ENCODE data around the gene CPEB3. TPM values are rescaled to one million over a fixed set of nuclear protein-coding genes. Genes with fewer than 3 reads are reported as not detected.

The CPEB3 gene
- total and polyA plus RNA-seq, 10 donors: 1.0 to 10.1 (median 7.3) TPM

DNA sequence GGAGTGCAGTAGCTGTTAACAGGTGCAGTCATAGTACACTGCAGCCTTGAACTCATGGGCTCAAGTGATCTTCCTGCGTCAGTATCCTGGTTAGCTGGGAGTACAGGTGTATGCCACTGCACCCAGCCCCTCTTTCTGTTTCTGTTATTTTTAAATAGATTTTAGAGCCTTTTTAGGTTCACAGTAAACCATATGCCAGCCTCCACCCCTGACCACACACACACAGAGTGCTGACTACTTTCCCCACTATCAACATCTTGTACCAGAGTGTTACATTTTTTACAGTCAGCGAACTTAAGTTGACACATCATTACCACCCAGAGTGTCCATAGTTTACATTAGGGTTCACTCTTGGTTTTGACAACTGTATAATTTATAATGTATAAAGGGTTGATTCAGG, 32.2 kb upstream of the CPEB3 start:
- no peak for TF ChIP-seq POLR2AphosphoS5 (IDR thresholded peaks at IDR 0.05)
- TF ChIP-seq, protein P1, sequence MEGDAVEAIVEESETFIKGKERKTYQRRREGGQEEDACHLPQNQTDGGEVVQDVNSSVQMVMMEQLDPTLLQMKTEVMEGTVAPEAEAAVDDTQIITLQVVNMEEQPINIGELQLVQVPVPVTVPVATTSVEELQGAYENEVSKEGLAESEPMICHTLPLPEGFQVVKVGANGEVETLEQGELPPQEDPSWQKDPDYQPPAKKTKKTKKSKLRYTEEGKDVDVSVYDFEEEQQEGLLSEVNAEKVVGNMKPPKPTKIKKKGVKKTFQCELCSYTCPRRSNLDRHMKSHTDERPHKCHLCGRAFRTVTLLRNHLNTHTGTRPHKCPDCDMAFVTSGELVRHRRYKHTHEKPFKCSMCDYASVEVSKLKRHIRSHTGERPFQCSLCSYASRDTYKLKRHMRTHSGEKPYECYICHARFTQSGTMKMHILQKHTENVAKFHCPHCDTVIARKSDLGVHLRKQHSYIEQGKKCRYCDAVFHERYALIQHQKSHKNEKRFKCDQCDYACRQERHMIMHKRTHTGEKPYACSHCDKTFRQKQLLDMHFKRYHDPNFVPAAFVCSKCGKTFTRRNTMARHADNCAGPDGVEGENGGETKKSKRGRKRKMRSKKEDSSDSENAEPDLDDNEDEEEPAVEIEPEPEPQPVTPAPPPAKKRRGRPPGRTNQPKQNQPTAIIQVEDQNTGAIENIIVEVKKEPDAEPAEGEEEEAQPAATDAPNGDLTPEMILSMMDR (IDR thresholded peaks at IDR 0.05 in 8 of 11, conservative IDR thresholded peaks at IDR 0.05 in 3 of 11): no peak
- no peak for TF ChIP-seq POLR2A (IDR thresholded peaks at IDR 0.05)
- H3K9me3 ChIP-seq: no peaks in the 10 kb centered on the region
- H3K27me3 ChIP-seq (replicated peaks in 1 of 7): no peaks in the 10 kb centered on the region
- DNase-seq: no peak
- H3K4me1 ChIP-seq: peaks cover 0 to 16% (median 5%) of the 10 kb centered on the region in 6 donors
- no peak overlapping the region for H3K4me3 ChIP-seq
- 91 to 96% (median 94%) methylated on average over 2 of the region's 2 CpGs for WGBS, 5 donors
- no peak overlapping the region for H3K27ac ChIP-seq
- intact Hi-C loops (cut with DNase I; ENCODE audit: low total_unique reads): no loop called here
- H3K36me3 ChIP-seq: peaks cover 0 to 34% (median 4%) of the 10 kb centered on the region in 6 donors

GRCh38 chr10:92316610-92317009, 25.7 kb upstream of the CPEB3 start:
- TF ChIP-seq, protein P1 (IDR thresholded peaks at IDR 0.05 in 8 of 11, conservative IDR thresholded peaks at IDR 0.05 in 3 of 11): no peak
- no peak for TF ChIP-seq POLR2A (IDR thresholded peaks at IDR 0.05)
- TF ChIP-seq POLR2AphosphoS5 (IDR thresholded peaks at IDR 0.05): no peak
- DNase-seq: no peak
- Histone ChIP-seq H3K27me3 (replicated peaks in 1 of 7) (no peaks in the 10 kb centered on the region), H3K4me3 (no peak overlapping the region), H3K9me3 (no peaks in the 10 kb centered on the region), H3K36me3 (peaks cover 0 to 67% (median 15%) of the 10 kb centered on the region in 6 donors), H3K4me1 (no peaks in the 10 kb centered on the region), H3K27ac (no peak overlapping the region)
- intact Hi-C loops (cut with DNase I; ENCODE audit: low total_unique reads): no loop called here
- WGBS, 5 donors: 83 to 93% (median 92%) methylated on average over 2 of the region's 2 CpGs

DNA sequence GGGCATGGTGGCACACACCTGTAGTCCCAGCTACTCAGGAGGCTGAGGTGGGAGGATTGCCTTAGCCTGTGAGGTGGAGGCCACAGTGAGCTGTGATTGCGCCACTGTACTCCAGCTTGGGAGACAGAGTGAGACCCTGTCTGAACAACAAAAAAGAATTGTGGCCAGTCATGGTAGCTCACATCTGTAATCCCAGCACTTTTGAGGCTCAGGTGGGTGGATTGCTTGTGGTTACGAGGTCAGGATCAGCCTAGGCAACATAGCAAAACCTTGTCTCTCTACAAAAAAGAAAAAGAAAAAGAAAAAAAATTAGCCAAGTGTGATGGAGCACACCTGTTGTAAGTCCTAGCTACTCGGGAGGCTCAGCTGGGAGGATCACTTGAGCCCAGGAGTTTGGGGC, 22.9 kb upstream of the CPEB3 start:
- 93 to 99% (median 95%) methylated on average over 3 of the region's 3 CpGs for WGBS, 5 donors
- TF ChIP-seq, protein P1 (IDR thresholded peaks at IDR 0.05 in 8 of 11, conservative IDR thresholded peaks at IDR 0.05 in 3 of 11): no peak
- TF ChIP-seq POLR2A (IDR thresholded peaks at IDR 0.05) (no peak), POLR2AphosphoS5 (IDR thresholded peaks at IDR 0.05) (no peak)
- Histone ChIP-seq H3K9me3 (no peaks in the 10 kb centered on the region), H3K27ac (no peak overlapping the region), H3K36me3 (peaks cover 0 to 65% (median 21%) of the 10 kb centered on the region in 6 donors), H3K4me3 (no peak overlapping the region), H3K4me1 (no peaks in the 10 kb centered on the region), H3K27me3 (replicated peaks in 1 of 7) (no peaks in the 10 kb centered on the region)
- intact Hi-C loops (cut with DNase I; ENCODE audit: low total_unique reads): no loop called here
- DNase-seq: peak; percentile 19

DNA sequence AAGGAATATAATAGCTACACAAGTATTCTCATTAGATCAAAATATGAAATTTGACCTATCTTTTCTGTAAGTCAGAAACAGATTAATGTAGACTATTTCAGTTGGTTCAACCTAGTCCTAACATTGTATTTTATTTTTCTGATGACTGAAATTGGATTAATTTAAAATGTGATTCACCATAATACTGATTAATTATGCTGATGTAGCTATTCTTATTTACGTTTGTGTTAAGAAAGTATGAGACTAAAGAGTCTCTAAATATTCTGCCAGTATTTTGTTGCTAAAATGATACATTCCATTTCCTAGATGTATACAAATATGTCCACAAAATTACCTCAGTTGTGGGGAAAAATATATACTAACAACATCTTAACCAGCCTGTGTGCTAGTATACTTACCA, 18.4 kb upstream of the CPEB3 start:
- intact Hi-C loops (cut with DNase I; ENCODE audit: low total_unique reads): no loop called here
- 82 to 95% (median 92%) methylated on average over 1 of the region's 1 CpG for WGBS, 5 donors
- TF ChIP-seq POLR2AphosphoS5 (IDR thresholded peaks at IDR 0.05) (no peak), POLR2A (IDR thresholded peaks at IDR 0.05) (no peak)
- TF ChIP-seq, protein P1 (IDR thresholded peaks at IDR 0.05 in 8 of 11, conservative IDR thresholded peaks at IDR 0.05 in 3 of 11): no peak
- Histone ChIP-seq H3K27me3 (replicated peaks in 1 of 7) (no peaks in the 10 kb centered on the region), H3K4me3 (no peak overlapping the region), H3K27ac (no peak overlapping the region), H3K36me3 (peaks cover 0 to 37% (median 18%) of the 10 kb centered on the region in 6 donors), H3K4me1 (peaks cover 0 to 20% (median 0%) of the 10 kb centered on the region in 6 donors), H3K9me3 (no peaks in the 10 kb centered on the region)
- DNase-seq: no peak
